Measurements from ENCODE around the gene MRPL20. TPM values are rescaled to one million over a fixed set of nuclear protein-coding genes. Genes with fewer than 3 reads are reported as not detected.

Gene MRPL20
- total RNA-seq, 6 experiments from 2014 or later = 131 to 154 (median 141) TPM

DNA sequence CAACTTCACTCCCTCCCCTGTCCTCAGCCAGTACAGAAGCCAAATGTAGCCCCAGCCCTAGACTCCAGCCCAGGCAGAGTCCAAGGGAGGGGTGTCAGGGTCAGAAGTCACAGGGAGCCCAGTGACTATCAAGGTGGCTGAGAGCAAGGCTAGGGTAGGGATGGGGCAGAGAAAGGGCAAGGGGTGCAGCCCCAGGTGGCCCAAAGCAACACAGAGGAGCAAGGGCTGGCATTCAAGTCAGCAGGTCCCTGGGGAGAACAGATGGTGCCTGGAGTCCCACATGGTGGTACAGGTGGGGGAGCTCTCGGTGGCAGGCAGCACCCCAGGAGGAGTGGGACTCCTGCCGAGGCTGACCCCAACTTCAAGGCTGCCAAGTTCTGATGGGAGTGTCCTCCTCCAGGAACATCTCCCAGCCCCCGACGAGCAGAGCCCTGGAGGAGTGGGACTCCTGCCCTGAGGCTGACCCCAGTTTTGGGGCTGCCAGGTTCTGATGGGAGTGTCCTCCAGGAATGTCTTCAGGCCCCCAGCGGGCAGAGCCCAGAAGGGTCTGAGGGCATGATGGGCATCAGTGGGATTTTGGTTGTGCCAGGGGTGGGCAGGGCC is 54.2 kb downstream of the MRPL20 start:
- H3K27me3 Mint-ChIP-seq (ENCODE audit: insufficient read depth) = peaks cover 18% of the 10 kb centered on the region
- peak overlapping the region; percentile 69 for H3K4me3 Mint-ChIP-seq
- no peaks in the 10 kb centered on the region for H3K9me3 Mint-ChIP-seq
- peaks cover 13% of the 10 kb centered on the region for H3K4me1 Mint-ChIP-seq (ENCODE audit: low read depth)
- TF ChIP-seq, protein P1, sequence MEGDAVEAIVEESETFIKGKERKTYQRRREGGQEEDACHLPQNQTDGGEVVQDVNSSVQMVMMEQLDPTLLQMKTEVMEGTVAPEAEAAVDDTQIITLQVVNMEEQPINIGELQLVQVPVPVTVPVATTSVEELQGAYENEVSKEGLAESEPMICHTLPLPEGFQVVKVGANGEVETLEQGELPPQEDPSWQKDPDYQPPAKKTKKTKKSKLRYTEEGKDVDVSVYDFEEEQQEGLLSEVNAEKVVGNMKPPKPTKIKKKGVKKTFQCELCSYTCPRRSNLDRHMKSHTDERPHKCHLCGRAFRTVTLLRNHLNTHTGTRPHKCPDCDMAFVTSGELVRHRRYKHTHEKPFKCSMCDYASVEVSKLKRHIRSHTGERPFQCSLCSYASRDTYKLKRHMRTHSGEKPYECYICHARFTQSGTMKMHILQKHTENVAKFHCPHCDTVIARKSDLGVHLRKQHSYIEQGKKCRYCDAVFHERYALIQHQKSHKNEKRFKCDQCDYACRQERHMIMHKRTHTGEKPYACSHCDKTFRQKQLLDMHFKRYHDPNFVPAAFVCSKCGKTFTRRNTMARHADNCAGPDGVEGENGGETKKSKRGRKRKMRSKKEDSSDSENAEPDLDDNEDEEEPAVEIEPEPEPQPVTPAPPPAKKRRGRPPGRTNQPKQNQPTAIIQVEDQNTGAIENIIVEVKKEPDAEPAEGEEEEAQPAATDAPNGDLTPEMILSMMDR (IDR thresholded peaks at IDR 0.05) = no peak
- no peak for DNase-seq
- peak overlapping the region; percentile 84 for H3K27ac Mint-ChIP-seq
- peaks cover 17% of the 10 kb centered on the region for H3K36me3 Mint-ChIP-seq (ENCODE audit: low read depth)

Other genes with a start within 250 kb of the MRPL20 start
- gene TTLL10, start 233.4 kb downstream of the MRPL20 start, total RNA-seq (2021; fragmentation: NEBNext Ultra II Directional; extraction: Animal tissue kit (Norgen Biotek cat#: 25700)) = not detected
- not detected for gene TNFRSF18, start 200.7 kb downstream of the MRPL20 start, total RNA-seq (2021; fragmentation: NEBNext Ultra II Directional; extraction: Animal tissue kit (Norgen Biotek cat#: 25700))
- under 1 TPM in 1 of 6 experiments, not detected in 5; 0.17 TPM for gene TNFRSF4, start 193.1 kb downstream of the MRPL20 start, total RNA-seq (2021; fragmentation: NEBNext Ultra II Directional; extraction: Animal tissue kit (Norgen Biotek cat#: 25700))
- gene SDF4, start 175.3 kb downstream of the MRPL20 start, total RNA-seq (2021; fragmentation: NEBNext Ultra II Directional; extraction: Animal tissue kit (Norgen Biotek cat#: 25700)) = 100 to 1,000 TPM; 182 to 231 (median 196) TPM
- 10 to 100 TPM; 24.5 to 35.7 (median 25.8) TPM for gene B3GALT6, start 175.1 kb downstream of the MRPL20 start, total RNA-seq (2021; fragmentation: NEBNext Ultra II Directional; extraction: Animal tissue kit (Norgen Biotek cat#: 25700))
- 1 to 10 TPM in 3 of 6 experiments, under 1 TPM in 3; 0.31 to 1.7 (median 1.1) TPM for gene C1QTNF12, start 160.6 kb downstream of the MRPL20 start, total RNA-seq (2021; fragmentation: NEBNext Ultra II Directional; extraction: Animal tissue kit (Norgen Biotek cat#: 25700))
- gene UBE2J2, start 133.4 kb downstream of the MRPL20 start, total RNA-seq (2021; fragmentation: NEBNext Ultra II Directional; extraction: Animal tissue kit (Norgen Biotek cat#: 25700)) = 10 to 100 TPM; 56.2 to 67.9 (median 61.1) TPM
- 1 to 10 TPM; 1.4 to 3.0 (median 2.0) TPM for gene SCNN1D, start 126.9 kb downstream of the MRPL20 start, total RNA-seq (2021; fragmentation: NEBNext Ultra II Directional; extraction: Animal tissue kit (Norgen Biotek cat#: 25700))
- 10 to 100 TPM; 39.4 to 50.8 (median 42.6) TPM for gene ACAP3, start 99.4 kb downstream of the MRPL20 start, total RNA-seq (2021; fragmentation: NEBNext Ultra II Directional; extraction: Animal tissue kit (Norgen Biotek cat#: 25700))
- gene PUSL1, start 98.7 kb downstream of the MRPL20 start, total RNA-seq (2021; fragmentation: NEBNext Ultra II Directional; extraction: Animal tissue kit (Norgen Biotek cat#: 25700)) = 10 to 100 TPM; 23.5 to 28.7 (median 25.6) TPM
- gene INTS11, start 82.6 kb downstream of the MRPL20 start, total RNA-seq (2021; fragmentation: NEBNext Ultra II Directional; extraction: Animal tissue kit (Norgen Biotek cat#: 25700)) = 10 to 100 TPM; 65.6 to 78.3 (median 69.8) TPM
- gene CPTP, start 82.5 kb downstream of the MRPL20 start, total RNA-seq (2021; fragmentation: NEBNext Ultra II Directional; extraction: Animal tissue kit (Norgen Biotek cat#: 25700)) = 10 to 100 TPM; 24.6 to 31.5 (median 26.6) TPM
- under 1 TPM; 0.07 to 0.20 (median 0.13) TPM for gene TAS1R3, start 76.0 kb downstream of the MRPL20 start, total RNA-seq (2021; fragmentation: NEBNext Ultra II Directional; extraction: Animal tissue kit (Norgen Biotek cat#: 25700))
- 10 to 100 TPM; 73.8 to 96.6 (median 74.5) TPM for gene DVL1, start 57.9 kb downstream of the MRPL20 start, total RNA-seq (2021; fragmentation: NEBNext Ultra II Directional; extraction: Animal tissue kit (Norgen Biotek cat#: 25700))
- gene MXRA8, start 48.7 kb downstream of the MRPL20 start, total RNA-seq (2021; fragmentation: NEBNext Ultra II Directional; extraction: Animal tissue kit (Norgen Biotek cat#: 25700)) = 100 to 1,000 TPM; 438 to 570 (median 524) TPM
- 100 to 1,000 TPM; 178 to 206 (median 196) TPM for gene AURKAIP1, start 32.1 kb downstream of the MRPL20 start, total RNA-seq (2021; fragmentation: NEBNext Ultra II Directional; extraction: Animal tissue kit (Norgen Biotek cat#: 25700))
- gene CCNL2, start 8.0 kb downstream of the MRPL20 start, total RNA-seq (2021; fragmentation: NEBNext Ultra II Directional; extraction: Animal tissue kit (Norgen Biotek cat#: 25700)) = 100 to 1,000 TPM in 5 of 6 experiments, 10 to 100 TPM in 1; 96.2 to 115 (median 104) TPM
- gene ANKRD65, start 14.0 kb upstream of the MRPL20 start, total RNA-seq (2021; fragmentation: NEBNext Ultra II Directional; extraction: Animal tissue kit (Norgen Biotek cat#: 25700)) = under 1 TPM in 2 of 6 experiments, not detected in 4; 0.14 TPM
- under 1 TPM in 5 of 6 experiments, not detected in 1; 0.12 to 0.33 (median 0.24) TPM for gene VWA1, start 28.4 kb upstream of the MRPL20 start, total RNA-seq (2021; fragmentation: NEBNext Ultra II Directional; extraction: Animal tissue kit (Norgen Biotek cat#: 25700))
- under 1 TPM in 1 of 6 experiments, not detected in 5; 0.09 TPM for gene ATAD3C, start 42.4 kb upstream of the MRPL20 start, total RNA-seq (2021; fragmentation: NEBNext Ultra II Directional; extraction: Animal tissue kit (Norgen Biotek cat#: 25700))
- 10 to 100 TPM; 21.0 to 24.8 (median 23.0) TPM for gene ATAD3B, start 64.5 kb upstream of the MRPL20 start, total RNA-seq (2021; fragmentation: NEBNext Ultra II Directional; extraction: Animal tissue kit (Norgen Biotek cat#: 25700))
- 10 to 100 TPM; 48.7 to 61.5 (median 54.0) TPM for gene ATAD3A, start 104.9 kb upstream of the MRPL20 start, total RNA-seq (2021; fragmentation: NEBNext Ultra II Directional; extraction: Animal tissue kit (Norgen Biotek cat#: 25700))
- gene TMEM240, start 133.3 kb upstream of the MRPL20 start, total RNA-seq (2021; fragmentation: NEBNext Ultra II Directional; extraction: Animal tissue kit (Norgen Biotek cat#: 25700)) = 1 to 10 TPM; 2.8 to 5.1 (median 4.1) TPM
- 100 to 1,000 TPM; 132 to 156 (median 137) TPM for gene SSU72, start 167.6 kb upstream of the MRPL20 start, total RNA-seq (2021; fragmentation: NEBNext Ultra II Directional; extraction: Animal tissue kit (Norgen Biotek cat#: 25700))
- gene FNDC10, start 192.8 kb upstream of the MRPL20 start, total RNA-seq (2021; fragmentation: NEBNext Ultra II Directional; extraction: Animal tissue kit (Norgen Biotek cat#: 25700)) = 1 to 10 TPM; 1.6 to 4.0 (median 2.0) TPM
- 10 to 100 TPM; 41.9 to 62.8 (median 44.0) TPM for gene MIB2, start 208.2 kb upstream of the MRPL20 start, total RNA-seq (2021; fragmentation: NEBNext Ultra II Directional; extraction: Animal tissue kit (Norgen Biotek cat#: 25700))
- 1 to 10 TPM; 2.8 to 7.1 (median 5.1) TPM for gene MMP23B, start 224.9 kb upstream of the MRPL20 start, total RNA-seq (2021; fragmentation: NEBNext Ultra II Directional; extraction: Animal tissue kit (Norgen Biotek cat#: 25700))

Data from HFFc6 (cell line).